HG03439 (cell line): ENCODE measurements around the gene PPP1R3A.

Experiments used
- ATAC-seq: cut with Tn5 transposase; IDR thresholded peaks from one replicate; pipeline ENCODE4 v1.9.1; 2021; ENCODE audit warnings: mild to moderate bottlenecking, moderate library complexity; ENCODE audit not compliant: unreplicated experiment

Gene PPP1R3A

GRCh38 chr7:113880559-113880958 lies 38.2 kb downstream of the PPP1R3A start:
- ATAC-seq, result no peak

GRCh38 chr7:113878394-113878992 lies 40.3 kb downstream of the PPP1R3A start:
- no peak for ATAC-seq

DNA sequence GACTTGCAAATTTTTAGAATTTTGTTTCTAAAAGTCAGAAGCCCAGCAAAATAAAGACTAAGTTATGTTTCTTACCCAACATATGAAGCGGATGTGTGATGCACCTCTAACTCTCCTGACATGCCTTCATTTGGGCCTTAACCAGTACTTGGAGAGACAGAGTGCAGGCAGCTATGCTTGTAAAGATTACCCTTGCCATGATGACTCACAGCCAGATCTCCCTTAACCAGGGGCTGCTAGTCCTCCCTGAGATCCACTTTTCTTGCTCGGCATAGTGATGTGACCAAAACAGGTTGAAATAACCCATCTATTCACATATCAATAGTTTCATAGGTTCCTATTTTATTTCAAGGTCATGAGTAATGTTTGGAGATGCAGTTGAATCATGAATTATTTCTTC lies 43.6 kb downstream of the PPP1R3A start:
- no peak for ATAC-seq

GRCh38 chr7:113873554-113874151 lies 45.2 kb downstream of the PPP1R3A start:
- no peak for ATAC-seq

DNA sequence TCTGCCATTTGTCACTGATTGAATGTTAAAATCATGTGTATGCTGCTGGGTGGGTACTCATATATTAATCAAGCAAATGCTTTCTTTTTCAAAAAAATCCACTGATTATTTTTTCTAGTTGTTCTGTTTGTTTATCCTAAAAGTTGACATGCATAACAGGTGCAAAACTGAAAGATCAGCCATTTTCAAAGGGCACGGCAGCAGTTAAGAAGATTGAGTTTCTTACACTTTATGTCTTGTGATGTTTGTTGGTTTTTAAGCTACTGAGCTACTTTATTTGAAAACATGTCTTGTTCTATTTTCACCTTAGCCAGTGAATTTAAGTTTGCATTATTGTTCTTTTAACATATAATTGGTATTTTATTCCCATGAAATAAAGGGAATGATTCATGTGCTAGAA lies 45.8 kb downstream of the PPP1R3A start:
- ATAC-seq, result no peak

GRCh38 chr7:113867325-113867724 lies 51.5 kb downstream of the PPP1R3A start:
- no peak for ATAC-seq

- no peak for ATAC-seq
These were observed 62.8 kb downstream of the PPP1R3A start for GRCh38 chr7:113856010-113856409.

GRCh38 chr7:113840954-113841353 lies 77.9 kb downstream of the PPP1R3A start:
- no peak for ATAC-seq

GRCh38 chr7:113835367-113835766 lies 83.4 kb downstream of the PPP1R3A start:
- ATAC-seq, result no peak

DNA sequence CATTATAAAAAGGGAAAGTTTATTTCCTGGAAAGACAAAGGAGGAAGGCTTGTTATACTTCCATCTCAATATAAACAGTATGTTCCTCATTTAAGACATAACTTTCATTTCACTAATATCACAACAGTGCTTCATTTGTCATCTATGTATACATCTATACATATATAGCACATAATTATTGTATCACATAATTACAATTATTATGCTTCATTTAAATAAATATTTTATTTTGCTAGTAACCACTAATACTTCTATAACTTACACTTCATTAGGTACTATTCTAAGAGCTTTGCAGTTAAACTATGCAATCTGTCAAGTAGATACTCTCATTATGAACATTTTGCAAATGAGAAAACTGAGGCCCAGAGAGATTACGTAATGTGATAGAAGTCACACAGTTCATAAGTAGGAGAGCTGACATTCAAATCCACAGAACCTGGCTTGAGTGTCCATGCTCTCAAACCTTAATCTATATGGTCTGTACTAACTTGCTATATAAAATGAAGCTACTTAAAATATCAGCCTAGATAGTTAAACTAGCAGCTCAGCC lies 86.5 kb downstream of the PPP1R3A start:
- ATAC-seq, result no peak

DNA sequence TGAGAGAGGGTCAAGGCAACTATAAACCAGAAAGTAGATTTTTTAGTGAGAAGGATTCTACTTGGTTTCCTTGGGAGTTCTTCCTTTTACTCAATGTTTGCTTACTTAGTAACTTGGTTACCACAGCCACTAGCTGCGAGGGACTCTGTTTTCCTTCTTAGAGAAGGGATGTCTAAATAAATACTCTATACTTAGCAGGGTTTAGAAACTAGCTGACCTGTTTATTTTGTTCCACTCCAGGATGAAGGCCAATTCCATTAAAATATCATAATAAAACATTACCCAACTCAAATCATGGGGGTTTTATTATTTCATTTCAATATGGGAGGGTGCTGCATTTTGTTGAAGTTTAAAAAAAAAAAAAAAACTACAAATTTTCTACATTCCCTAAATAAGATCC lies 87.3 kb downstream of the PPP1R3A start:
- ATAC-seq, result no peak

DNA sequence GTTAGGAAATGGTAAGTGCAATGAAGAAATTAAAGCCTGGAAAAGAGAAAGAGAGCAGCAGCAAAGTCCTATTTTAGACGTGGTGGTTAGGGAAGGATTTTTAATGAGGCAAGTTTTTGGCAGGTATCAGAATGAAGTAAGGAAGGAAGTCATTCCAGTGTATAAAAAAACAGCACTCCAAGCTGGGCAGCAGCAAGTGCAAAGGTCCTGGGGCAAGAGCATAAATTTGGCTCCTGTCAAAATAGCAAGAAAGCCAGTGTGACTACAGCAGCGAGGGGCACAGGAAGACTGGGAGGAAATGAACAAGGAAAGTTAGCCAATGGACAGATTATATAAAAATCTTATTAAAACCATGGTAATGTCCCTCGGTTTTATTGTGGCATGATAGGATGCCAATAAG lies 90.2 kb downstream of the PPP1R3A start:
- ATAC-seq, result no peak
